Measurements from ENCODE around the gene SPTB.

Gene SPTB

GRCh38 chr14:64766430-64767151 lies 113.1 kb downstream of the SPTB start:
- TF ChIP-seq CTCF (IDR thresholded peaks at IDR 0.05; ENCODE audit: low read length, missing control alignments), result no peak
- no peak for DNase-seq (ENCODE audit: low read depth)
- H3K4me3 ChIP-seq (replicated peaks; ENCODE audit: low read depth, low read length), result no peak overlapping the region

- no peak for TF ChIP-seq CTCF (IDR thresholded peaks at IDR 0.05; ENCODE audit: low read length, missing control alignments)
- no peak overlapping the region for H3K4me3 ChIP-seq (replicated peaks; ENCODE audit: low read depth, low read length)
- no peak for DNase-seq (ENCODE audit: low read depth)
Observed at GRCh38 chr14:64765740-64766302, 113.9 kb downstream of the SPTB start.

- TF ChIP-seq CTCF (IDR thresholded peaks at IDR 0.05; ENCODE audit: low read length, missing control alignments), result peak; percentile 93
- peak; percentile 80 for DNase-seq (ENCODE audit: low read depth)
- H3K4me3 ChIP-seq (replicated peaks; ENCODE audit: low read depth, low read length), result peak overlapping the region; percentile 14
Observed at GRCh38 chr14:64764641-64765520, 114.8 kb downstream of the SPTB start.

GRCh38 chr14:64763801-64764621 lies 115.7 kb downstream of the SPTB start:
- no peak overlapping the region for H3K4me3 ChIP-seq (replicated peaks; ENCODE audit: low read depth, low read length)
- peak; percentile 54 for DNase-seq (ENCODE audit: low read depth)
- TF ChIP-seq CTCF (IDR thresholded peaks at IDR 0.05; ENCODE audit: low read length, missing control alignments), result no peak

- no peak for DNase-seq (ENCODE audit: low read depth)
- no peak overlapping the region for H3K4me3 ChIP-seq (replicated peaks; ENCODE audit: low read depth, low read length)
- no peak for TF ChIP-seq CTCF (IDR thresholded peaks at IDR 0.05; ENCODE audit: low read length, missing control alignments)
Observed at GRCh38 chr14:64763085-64763782, 116.5 kb downstream of the SPTB start.

All from fibroblast of pulmonary artery (primary cell).